HG02763 (cell line): Measurements from ENCODE around the gene SETBP1.

ENCODE experiments used
- ATAC-seq: cut with Tn5 transposase; IDR thresholded peaks from one replicate; pipeline ENCODE4 v1.9.1; 2021; ENCODE audit warnings: mild to moderate bottlenecking, moderate library complexity; ENCODE audit not compliant: unreplicated experiment

SETBP1 gene

DNA sequence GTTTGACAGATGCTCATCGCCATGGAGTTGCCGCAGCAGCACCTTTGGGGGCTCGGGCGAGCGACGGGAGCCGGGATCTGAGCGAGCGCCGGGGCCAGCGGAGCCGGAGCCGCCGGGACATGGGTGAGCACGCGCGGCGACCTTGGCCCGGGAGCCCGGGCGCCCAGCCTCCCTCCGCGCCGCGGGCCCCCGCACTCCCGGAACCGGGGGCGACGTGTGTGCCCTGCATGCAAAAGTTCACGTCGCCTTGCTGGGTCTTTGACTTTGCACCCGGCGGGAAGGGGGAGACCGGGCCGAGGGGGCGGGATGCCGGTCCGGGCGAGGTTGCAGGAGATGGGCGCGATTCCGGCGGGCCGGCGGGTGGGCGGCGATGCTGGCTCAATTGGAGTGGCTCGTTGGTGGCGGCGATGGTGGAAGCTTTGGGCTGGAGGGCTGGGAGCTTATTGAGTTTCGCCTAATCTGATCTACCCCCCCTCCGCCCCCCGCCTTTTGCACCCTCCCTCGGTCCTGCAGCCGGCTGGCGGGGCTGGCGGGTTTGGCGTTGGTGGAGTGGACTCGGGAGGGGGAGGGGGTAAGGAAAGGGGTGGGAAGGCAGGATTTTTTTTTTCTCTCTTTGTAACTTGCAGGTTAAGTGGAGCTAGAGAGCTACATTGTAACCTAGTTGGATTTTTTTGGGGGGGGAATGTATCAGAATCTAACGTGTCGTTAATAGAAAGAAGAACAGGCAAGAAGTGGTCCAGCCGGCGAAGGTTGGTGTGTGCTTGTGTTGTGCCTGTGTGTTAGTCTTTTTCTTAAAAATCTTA is at the start of gene SETBP1:
Gene SETBP1 (plus strand): TSS at position 616 of the 803 bp plus-strand sequence. CDS start 20,459 bp downstream, outside the sequence.
- peak; percentile 28 for ATAC-seq

DNA sequence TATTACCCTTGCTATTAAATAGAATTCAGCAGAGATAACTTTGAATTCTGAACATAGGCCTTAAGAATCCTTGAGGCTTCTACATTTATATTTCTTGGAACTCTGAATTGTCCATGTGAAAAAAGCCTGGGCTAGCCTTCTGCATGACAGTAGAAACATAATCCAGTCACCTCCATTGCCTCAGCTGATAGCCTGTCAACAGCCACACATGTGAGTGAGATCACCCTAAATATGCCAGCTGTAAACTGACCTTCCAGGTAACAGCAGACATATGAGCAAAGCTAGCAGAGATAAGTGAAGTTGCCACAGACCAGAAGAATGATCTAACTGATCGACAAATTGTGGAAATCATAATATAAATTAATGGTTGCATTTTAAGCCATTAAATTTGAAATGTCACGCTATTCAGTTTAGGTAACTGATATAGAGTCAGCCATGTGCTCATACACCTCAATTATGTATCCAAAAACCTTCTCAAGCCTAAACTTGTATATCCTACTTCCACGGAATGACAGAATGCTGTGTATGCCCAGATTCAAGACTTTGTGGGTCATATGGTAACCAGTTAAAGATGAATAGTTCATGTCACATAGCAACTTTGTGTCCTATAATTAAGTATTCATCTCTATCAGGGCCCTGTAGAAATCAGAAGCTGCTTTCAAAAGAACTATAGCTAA is 48.1 kb upstream of the SETBP1 start:
- no peak for ATAC-seq

GRCh38 chr18:44635546-44635945 is 45.1 kb upstream of the SETBP1 start:
- ATAC-seq = no peak

DNA sequence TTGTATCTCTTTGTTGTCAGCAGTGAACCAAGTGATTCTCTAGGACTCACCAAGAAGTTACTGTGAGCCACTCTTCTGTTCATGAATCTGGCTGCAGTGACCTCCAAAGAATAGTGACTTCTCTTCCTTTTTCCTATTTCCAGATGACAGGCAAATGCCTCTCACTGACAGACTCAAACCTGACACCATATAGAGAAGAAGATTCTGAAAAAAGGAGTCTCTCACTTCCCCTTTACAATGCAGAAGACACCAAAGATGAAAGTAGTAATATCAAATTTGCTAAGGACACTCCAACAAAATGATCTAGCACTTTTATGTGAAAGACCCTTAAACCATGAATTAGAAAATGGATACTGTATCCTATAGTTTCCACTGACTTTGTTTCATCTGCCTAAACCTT is 44.4 kb upstream of the SETBP1 start:
- peak; percentile 61 for ATAC-seq

DNA sequence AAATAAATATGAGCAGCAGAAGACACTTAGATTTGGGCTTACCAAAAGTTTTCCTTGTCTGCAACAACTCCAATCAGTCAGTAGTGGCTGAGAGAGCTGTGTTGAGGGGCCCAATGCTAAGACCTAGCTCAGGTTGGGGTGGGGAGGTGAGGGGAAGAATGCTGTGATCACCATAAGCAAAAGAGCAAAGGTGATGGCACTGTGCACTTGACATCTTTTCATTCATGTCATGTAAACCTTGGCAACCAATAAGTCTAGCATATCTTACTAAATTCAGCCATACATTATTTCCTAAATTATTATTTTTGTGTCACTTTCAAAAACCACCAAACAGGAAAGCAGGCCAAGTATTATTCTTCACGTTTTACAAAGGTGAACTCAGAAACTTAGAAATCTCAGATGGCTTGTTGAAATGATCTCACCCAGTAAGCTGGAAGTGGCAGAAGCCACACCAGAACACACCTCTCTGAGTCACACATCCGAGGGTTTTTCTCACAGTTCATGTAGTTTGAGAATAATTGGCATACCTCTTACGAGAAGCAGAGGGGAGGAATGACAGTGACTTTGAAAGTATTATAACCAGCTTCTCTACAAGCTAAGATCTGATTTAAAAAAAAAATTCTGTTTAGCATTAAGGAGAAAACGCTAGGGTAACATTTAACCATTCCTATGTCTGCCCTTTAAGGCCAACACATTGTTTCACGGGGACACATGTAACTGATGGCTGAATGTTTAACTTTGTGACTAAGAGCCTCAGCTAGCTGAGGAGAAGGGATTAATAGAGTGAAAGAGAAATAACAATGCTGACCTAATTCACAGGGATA is 43.3 kb upstream of the SETBP1 start:
- ATAC-seq = no peak

DNA sequence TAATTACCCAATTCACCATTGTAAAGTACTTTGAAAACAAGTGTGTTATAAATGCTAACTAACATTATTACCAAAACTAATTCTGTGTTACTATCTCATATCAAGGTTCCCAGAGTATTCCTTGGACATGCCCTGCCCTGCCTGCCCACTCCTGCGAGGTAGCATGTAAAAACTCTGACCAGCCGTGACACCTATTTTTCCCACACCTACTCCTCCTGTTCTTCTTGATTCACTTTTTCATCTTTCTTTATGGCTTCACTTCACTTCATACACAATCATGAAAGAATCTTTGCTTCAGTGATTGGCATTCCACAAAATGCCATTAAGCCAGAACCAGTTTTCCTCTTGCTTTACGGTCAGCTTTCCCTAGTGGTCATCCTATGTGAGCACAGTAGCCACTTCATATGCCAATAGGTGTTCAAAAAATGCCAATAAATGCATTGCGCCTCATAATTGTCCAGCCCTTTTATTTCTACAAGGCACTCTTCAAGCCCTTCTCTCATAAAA is 42.6 kb upstream of the SETBP1 start:
- no peak for ATAC-seq

DNA sequence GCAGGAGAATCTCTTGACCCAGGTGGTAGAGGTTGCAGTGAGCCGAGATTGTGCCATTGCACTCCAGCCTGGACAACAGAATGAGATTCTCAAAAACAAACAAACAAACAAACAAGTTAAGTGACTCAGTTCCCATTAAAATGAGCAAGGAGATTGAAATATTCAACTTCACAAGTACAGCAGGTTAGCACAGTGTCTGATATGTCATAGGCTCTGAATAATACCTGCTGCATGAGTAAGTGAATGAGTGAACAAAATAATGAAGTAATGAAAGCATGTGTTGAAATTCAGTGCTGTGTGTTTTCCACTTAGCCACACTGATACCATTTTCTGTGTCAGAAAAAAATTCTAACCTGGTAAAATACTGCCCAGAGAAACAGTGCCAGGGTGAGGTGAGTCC is 41.9 kb upstream of the SETBP1 start:
- no peak for ATAC-seq

DNA sequence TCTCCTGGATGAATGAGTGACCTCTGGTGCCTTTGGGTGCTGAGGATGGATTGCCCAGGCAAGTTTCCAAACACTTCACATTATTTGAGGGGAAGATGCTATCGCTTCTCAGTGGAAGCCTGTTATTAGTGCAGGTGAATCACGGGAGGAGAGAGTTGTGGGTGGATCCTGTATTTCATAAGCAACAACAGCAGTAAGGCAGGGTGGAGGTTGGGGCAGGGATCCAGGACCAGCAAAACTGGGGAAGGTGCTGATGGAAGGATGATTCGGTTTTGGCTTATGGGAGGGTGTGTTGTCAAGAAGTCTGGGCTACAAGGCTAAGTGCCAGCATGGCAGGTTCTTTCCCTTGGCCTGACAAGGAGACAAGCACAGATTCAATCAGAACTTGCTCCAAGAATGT is 37.7 kb upstream of the SETBP1 start:
- no peak for ATAC-seq

- no peak for ATAC-seq
These were observed 29.2 kb upstream of the SETBP1 start for GRCh38 chr18:44651478-44651877.

- no peak for ATAC-seq
These were observed 28.6 kb upstream of the SETBP1 start for GRCh38 chr18:44651918-44652572.

DNA sequence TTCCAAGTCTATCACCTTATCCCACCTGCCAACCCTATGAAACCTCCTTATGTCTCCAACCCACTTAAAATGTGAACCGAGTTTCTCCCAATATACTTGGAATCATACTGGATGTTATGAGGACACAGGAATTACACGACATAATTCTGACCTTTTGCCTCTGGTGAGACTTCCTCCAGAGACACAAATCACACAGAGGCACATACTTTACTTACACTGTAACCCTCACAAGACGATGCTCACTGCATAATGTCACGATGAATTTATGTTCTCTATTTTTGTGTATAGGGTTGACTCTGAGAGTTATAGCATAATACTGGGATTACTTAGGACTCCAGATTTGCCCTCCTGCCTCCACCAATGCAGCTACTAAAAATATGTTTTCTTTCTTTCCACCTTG is 28.0 kb upstream of the SETBP1 start:
- no peak for ATAC-seq

GRCh38 chr18:44654573-44654972 is 26.1 kb upstream of the SETBP1 start:
- ATAC-seq = no peak

DNA sequence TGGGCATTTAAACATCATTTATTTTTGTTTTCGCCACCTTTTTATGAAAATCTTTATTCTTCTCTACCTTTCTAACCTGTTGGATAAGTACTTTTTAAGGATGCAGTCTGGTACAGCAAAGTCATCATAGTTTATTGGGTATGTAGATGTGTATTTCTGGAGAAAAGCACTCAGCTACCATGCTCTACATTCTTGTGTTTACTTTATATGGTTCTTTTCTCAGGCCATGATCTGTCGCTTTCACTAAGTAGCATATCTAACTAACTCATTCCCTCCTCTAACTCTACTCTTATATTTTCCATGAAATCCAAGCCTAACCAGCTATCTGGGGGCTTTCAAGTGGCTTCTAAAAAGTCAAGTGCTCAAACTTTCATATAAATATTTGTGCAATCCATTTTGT is 25.3 kb upstream of the SETBP1 start:
- no peak for ATAC-seq

GRCh38 chr18:44659771-44660170 is 20.9 kb upstream of the SETBP1 start:
- ATAC-seq = no peak

- no peak for ATAC-seq
These were observed 12.3 kb upstream of the SETBP1 start for GRCh38 chr18:44668270-44668975.

DNA sequence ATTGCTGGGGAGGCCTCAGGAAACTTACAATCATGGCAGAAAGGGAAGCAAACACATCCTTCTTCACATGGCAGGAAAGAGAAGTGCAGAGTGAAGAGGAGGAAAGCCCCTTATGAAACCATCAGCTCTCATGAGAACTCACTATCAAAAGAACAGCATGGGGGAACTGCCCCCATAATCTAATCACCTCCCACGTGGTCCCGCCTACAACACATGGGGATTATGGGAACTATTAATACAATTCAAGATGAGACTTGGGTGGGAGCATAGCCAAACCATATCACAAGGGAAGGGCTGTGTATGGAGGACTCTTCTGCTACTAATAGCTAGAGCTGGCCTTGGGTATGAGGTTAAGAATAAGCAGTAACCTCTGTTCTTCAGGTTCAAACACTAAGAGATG is 8.8 kb upstream of the SETBP1 start:
- no peak for ATAC-seq

- ATAC-seq = no peak
These were observed 8.2 kb upstream of the SETBP1 start for GRCh38 chr18:44672506-44672905.

- no peak for ATAC-seq
These were observed 7.3 kb upstream of the SETBP1 start for GRCh38 chr18:44673256-44673880.

DNA sequence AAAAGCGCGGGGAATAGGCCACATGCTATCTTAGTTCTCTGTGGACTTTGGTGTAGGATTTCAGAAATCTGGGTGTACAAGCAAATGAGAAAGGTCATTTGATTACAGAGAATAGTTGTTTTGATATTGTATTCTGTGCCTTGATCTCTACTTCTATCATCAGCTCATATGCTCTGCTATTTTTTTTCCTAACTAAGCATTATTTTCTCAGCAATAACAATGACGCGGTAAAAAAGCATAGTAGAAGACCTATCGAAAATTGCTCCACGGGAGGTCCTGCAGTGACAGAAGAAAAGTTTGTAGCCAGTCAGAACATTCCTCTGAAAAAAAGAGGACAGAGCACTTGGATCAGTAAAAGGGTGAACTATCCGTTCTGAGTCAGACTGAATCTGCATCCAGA is 2.8 kb upstream of the SETBP1 start:
- ATAC-seq = no peak

- no peak for ATAC-seq
These were observed 2.0 kb upstream of the SETBP1 start for GRCh38 chr18:44678725-44679055.
